ENCODE data around the gene FAM131A. TPM values are rescaled to one million over a fixed set of nuclear protein-coding genes. Genes with fewer than 3 reads are reported as not detected.

FAM131A gene
- total and polyA plus RNA-seq, 10 of the 15 experiments (the other 5 are each of a cell fraction or from before 2014, with no cell fraction given), result 0.31 to 4.5 (median 1.5) TPM

GRCh38 chr3:184314363-184314699 is 23.1 kb upstream of the FAM131A start, which contains the start of gene EIF4G1 (continued):
- TF ChIP-seq EZH2 (IDR thresholded peaks at IDR 0.05; ENCODE audit: borderline replicate concordance, control insufficient read depth, low read depth, low read length) (no peak), POLR2AphosphoS5 (IDR thresholded peaks at IDR 0.05; ENCODE audit: low read length) (peak; percentile 83), SREBF2 (IDR thresholded peaks at IDR 0.05; ENCODE audit: low read length) (no peak), CREB1 (IDR thresholded peaks at IDR 0.05; ENCODE audit: low read depth) (0 out of 2 replicates have a peak, but pooled peaks have one; percentile 11), LARP7 (IDR thresholded peaks at IDR 0.05) (no peak), MXI1 (IDR thresholded peaks at IDR 0.05; ENCODE audit: low read depth, low read length) (no peak), MLLT1 (IDR thresholded peaks at IDR 0.05) (no peak), TAF1 (IDR thresholded peaks at IDR 0.05; ENCODE audit: borderline replicate concordance, low read depth, low read length) (peak; percentile 89), ATF7 (IDR thresholded peaks at IDR 0.05; ENCODE audit: low read depth) (no peak), ETV6 (conservative IDR thresholded peaks at IDR 0.05 in 1 of 2, IDR thresholded peaks at IDR 0.05 in 1 of 2; ENCODE audit: borderline replicate concordance in 1 of 2, low read depth in 1 of 2) (no peak), FOXM1 (IDR thresholded peaks at IDR 0.05; ENCODE audit: low read depth, low read length) (no peak), MYC (IDR thresholded peaks at IDR 0.05; ENCODE audit: insufficient read depth, insufficient read length, insufficient replicate concordance, low read length, severe bottlenecking) (no peak), POLR2AphosphoS2 (IDR thresholded peaks at IDR 0.05; ENCODE audit: low read depth, low read length) (no peak), JUNB (IDR thresholded peaks at IDR 0.05) (no peak), GABPA (IDR thresholded peaks at IDR 0.05; ENCODE audit: low read depth) (no peak), E2F4 (IDR thresholded peaks at IDR 0.05; ENCODE audit: low read depth, low read length) (no peak), SIN3A (IDR thresholded peaks at IDR 0.05; ENCODE audit: low read depth, low read length) (no peak), HDGF (IDR thresholded peaks at IDR 0.05) (no peak), REST (IDR thresholded peaks at IDR 0.05; ENCODE audit: low read depth, low read length) (no peak), CBFB (IDR thresholded peaks at IDR 0.05; ENCODE audit: low read depth) (peak; percentile 38; the same call in 1 of the 2 replicates), RBBP5 (conservative IDR thresholded peaks at IDR 0.05) (no peak), NFYB (IDR thresholded peaks at IDR 0.05; ENCODE audit: insufficient read depth, low read depth, low read length) (no peak)
- TF ChIP-seq, protein P1, sequence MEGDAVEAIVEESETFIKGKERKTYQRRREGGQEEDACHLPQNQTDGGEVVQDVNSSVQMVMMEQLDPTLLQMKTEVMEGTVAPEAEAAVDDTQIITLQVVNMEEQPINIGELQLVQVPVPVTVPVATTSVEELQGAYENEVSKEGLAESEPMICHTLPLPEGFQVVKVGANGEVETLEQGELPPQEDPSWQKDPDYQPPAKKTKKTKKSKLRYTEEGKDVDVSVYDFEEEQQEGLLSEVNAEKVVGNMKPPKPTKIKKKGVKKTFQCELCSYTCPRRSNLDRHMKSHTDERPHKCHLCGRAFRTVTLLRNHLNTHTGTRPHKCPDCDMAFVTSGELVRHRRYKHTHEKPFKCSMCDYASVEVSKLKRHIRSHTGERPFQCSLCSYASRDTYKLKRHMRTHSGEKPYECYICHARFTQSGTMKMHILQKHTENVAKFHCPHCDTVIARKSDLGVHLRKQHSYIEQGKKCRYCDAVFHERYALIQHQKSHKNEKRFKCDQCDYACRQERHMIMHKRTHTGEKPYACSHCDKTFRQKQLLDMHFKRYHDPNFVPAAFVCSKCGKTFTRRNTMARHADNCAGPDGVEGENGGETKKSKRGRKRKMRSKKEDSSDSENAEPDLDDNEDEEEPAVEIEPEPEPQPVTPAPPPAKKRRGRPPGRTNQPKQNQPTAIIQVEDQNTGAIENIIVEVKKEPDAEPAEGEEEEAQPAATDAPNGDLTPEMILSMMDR (IDR thresholded peaks at IDR 0.05 in 2 of 3, conservative IDR thresholded peaks at IDR 0.05 in 1 of 3; ENCODE audit: control insufficient read depth in 2 of 3, extremely low read depth in 1 of 3, insufficient read depth in 1 of 3, low read depth in 3 of 3, low read length in 3 of 3), result no peak
- TF ChIP-seq, protein P2, sequence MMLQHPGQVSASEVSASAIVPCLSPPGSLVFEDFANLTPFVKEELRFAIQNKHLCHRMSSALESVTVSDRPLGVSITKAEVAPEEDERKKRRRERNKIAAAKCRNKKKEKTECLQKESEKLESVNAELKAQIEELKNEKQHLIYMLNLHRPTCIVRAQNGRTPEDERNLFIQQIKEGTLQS (IDR thresholded peaks at IDR 0.05; ENCODE audit: borderline replicate concordance, extremely low read depth, low read depth, low read length), result peak; percentile 96
